GM21447 (cell line): Measurements from ENCODE around the gene CAMK2D.
"Not testable (repeated sequence)": the region's sequence is repeated elsewhere in the genome, so short reads cannot be mapped to it uniquely, and the experiment has no call there.

Source experiments
- ATAC-seq: cut with Tn5 transposase; IDR thresholded peaks from one replicate; pipeline ENCODE4 v1.9.1; 2021; ENCODE audit not compliant: unreplicated experiment

Gene CAMK2D

GRCh38 chr4:113761620-113762185, at the start of gene CAMK2D:
Gene CAMK2D (minus strand): TSS chr4:113761738. CDS start chr4:113761068, 670 bp downstream.
- peak; percentile 51 for ATAC-seq

GRCh38 chr4:113810906-113811305, 49.4 kb upstream of the CAMK2D start:
- no peak for ATAC-seq

GRCh38 chr4:113809311-113809710, 47.8 kb upstream of the CAMK2D start:
- no peak for ATAC-seq

- ATAC-seq: no peak
Observed at GRCh38 chr4:113806850-113807249, 45.3 kb upstream of the CAMK2D start.

- no peak for ATAC-seq
Observed at GRCh38 chr4:113801882-113802281, 40.3 kb upstream of the CAMK2D start.

GRCh38 chr4:113796381-113796780, 34.8 kb upstream of the CAMK2D start:
- not testable (repeated sequence) for ATAC-seq

- ATAC-seq: no peak
Observed at GRCh38 chr4:113790478-113790877, 28.9 kb upstream of the CAMK2D start.

- ATAC-seq: no peak
Observed at GRCh38 chr4:113788888-113789287, 27.4 kb upstream of the CAMK2D start.

GRCh38 chr4:113785781-113786180, 24.2 kb upstream of the CAMK2D start:
- no peak for ATAC-seq

GRCh38 chr4:113784497-113785250, 23.1 kb upstream of the CAMK2D start:
- ATAC-seq: no peak

- no peak for ATAC-seq
Observed at GRCh38 chr4:113783701-113784100, 22.2 kb upstream of the CAMK2D start.

- no peak for ATAC-seq
Observed at GRCh38 chr4:113783289-113783688, 21.8 kb upstream of the CAMK2D start.

- ATAC-seq: no peak
Observed at GRCh38 chr4:113781439-113782040, 20.0 kb upstream of the CAMK2D start.

GRCh38 chr4:113776679-113777078, 15.1 kb upstream of the CAMK2D start:
- no peak for ATAC-seq

- no peak for ATAC-seq
Observed at GRCh38 chr4:113776016-113776415, 14.5 kb upstream of the CAMK2D start.

- no peak for ATAC-seq
Observed at GRCh38 chr4:113773756-113774155, 12.2 kb upstream of the CAMK2D start.

- no peak for ATAC-seq
Observed at GRCh38 chr4:113773014-113773413, 11.5 kb upstream of the CAMK2D start.

- ATAC-seq: no peak
Observed at GRCh38 chr4:113772319-113772718, 10.8 kb upstream of the CAMK2D start.

- ATAC-seq: no peak
Observed at GRCh38 chr4:113769744-113770143, 8.2 kb upstream of the CAMK2D start.

- no peak for ATAC-seq
Observed at GRCh38 chr4:113768952-113769351, 7.4 kb upstream of the CAMK2D start.

GRCh38 chr4:113766882-113767281, 5.3 kb upstream of the CAMK2D start:
- ATAC-seq: no peak

GRCh38 chr4:113764720-113765264, 3.3 kb upstream of the CAMK2D start:
- ATAC-seq: no peak
